AG10803 (cell line): ENCODE results near the gene PGM3.

ENCODE experiments used
- DNase-seq: peaks from one replicate; pipeline ENCODE4 v3.0.0; 2010; ENCODE audit warnings: low read depth
- H3K4me3 ChIP-seq: 2 replicates; pipeline ENCODE4 v1.5.1; 2011; ENCODE audit warnings: mild to moderate bottlenecking, low read length, control low read depth
- CTCF ChIP-seq: conservative IDR thresholded peaks from 2 replicates; pipeline ENCODE4 v1.5.1; 2011; ENCODE audit warnings: mild to moderate bottlenecking, low read length, control low read depth, inconsistent platforms

The PGM3 gene

GRCh38 chr6:83138118-83138722 lies 54.8 kb downstream of the PGM3 start:
- DNase-seq, result no peak
- H3K4me3 ChIP-seq, result no peak overlapping the region
- no peak for TF ChIP-seq CTCF

GRCh38 chr6:83132121-83132520 lies 60.9 kb downstream of the PGM3 start:
- DNase-seq, result no peak
- TF ChIP-seq CTCF, result no peak
- no peak overlapping the region for H3K4me3 ChIP-seq

DNA sequence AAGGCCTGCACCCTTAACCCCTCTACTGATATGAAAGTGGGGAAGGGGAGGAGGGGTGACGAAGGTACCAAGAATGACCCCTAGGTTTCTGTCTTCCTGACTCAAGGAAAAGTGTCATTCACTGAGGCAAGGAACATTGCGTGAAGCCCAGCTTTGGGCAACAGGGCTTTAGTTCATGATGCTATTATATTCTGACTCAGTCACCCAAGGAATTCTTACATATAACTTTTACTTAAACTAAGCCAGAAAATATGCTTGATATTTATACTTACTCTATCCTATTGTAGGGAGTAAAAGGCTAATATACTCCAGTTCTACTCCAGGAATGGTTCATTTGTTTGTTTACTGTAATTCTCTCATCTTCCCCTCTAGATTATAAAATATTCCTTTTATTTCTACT lies 65.1 kb downstream of the PGM3 start:
- no peak overlapping the region for H3K4me3 ChIP-seq
- no peak for DNase-seq
- TF ChIP-seq CTCF, result no peak

DNA sequence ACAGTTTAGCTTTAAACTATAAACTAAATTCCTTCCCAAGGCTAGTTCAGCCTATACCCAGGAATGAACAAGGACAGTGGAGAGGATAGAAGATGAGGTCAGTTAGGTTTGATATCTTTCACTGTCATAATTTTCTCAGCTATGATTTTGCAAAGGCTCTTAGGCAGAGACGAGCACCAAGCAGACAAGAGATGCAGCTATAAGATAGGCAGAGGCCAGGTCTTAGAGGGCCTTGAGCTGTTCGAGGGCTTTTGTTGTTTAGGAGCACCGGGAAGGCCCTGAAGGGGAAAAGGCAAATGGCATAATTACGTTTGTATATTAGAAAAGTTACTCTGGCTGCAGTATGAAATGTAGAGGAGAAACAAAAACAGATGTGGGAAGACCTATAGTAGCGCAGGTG lies 65.8 kb downstream of the PGM3 start:
- no peak for DNase-seq
- no peak overlapping the region for H3K4me3 ChIP-seq
- TF ChIP-seq CTCF, result no peak

GRCh38 chr6:83126807-83127206 lies 66.3 kb downstream of the PGM3 start:
- TF ChIP-seq CTCF, result no peak
- no peak for DNase-seq
- H3K4me3 ChIP-seq, result no peak overlapping the region

GRCh38 chr6:83126223-83126622 lies 66.8 kb downstream of the PGM3 start:
- TF ChIP-seq CTCF, result no peak
- no peak for DNase-seq
- H3K4me3 ChIP-seq, result no peak overlapping the region

DNA sequence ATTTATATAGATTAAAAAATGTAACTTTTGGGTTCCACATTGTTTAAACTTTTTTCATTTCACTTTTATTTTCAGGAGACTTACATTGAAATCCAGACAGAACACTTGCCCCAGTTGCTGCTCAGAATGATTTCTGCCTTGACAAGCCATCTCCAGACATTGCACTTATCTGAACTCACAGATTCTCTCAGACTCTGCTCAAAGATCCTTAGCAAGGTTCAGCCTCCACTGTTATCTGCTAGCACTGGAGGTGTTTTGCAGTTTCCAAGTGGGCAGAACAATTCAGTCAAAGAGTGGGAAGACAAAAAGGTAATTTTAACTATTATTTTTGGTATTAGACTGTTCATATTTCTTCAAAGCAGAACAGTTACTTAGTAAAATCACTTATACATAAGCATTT lies 67.6 kb downstream of the PGM3 start:
- no peak overlapping the region for H3K4me3 ChIP-seq
- DNase-seq, result no peak
- no peak for TF ChIP-seq CTCF
